Anterior cingulate cortex (tissue), 58 donors: ENCODE measurements around the gene STIP1.
"Not testable (repeated sequence)": the region's sequence is repeated elsewhere in the genome, so short reads cannot be mapped to it uniquely, and the experiment has no call there.

Experiments
- DNase-seq, 58 donors: peaks; one replicate each; lab custom pipeline; 2025; lab: John Stamatoyannopoulos, UW

The STIP1 gene

DNA sequence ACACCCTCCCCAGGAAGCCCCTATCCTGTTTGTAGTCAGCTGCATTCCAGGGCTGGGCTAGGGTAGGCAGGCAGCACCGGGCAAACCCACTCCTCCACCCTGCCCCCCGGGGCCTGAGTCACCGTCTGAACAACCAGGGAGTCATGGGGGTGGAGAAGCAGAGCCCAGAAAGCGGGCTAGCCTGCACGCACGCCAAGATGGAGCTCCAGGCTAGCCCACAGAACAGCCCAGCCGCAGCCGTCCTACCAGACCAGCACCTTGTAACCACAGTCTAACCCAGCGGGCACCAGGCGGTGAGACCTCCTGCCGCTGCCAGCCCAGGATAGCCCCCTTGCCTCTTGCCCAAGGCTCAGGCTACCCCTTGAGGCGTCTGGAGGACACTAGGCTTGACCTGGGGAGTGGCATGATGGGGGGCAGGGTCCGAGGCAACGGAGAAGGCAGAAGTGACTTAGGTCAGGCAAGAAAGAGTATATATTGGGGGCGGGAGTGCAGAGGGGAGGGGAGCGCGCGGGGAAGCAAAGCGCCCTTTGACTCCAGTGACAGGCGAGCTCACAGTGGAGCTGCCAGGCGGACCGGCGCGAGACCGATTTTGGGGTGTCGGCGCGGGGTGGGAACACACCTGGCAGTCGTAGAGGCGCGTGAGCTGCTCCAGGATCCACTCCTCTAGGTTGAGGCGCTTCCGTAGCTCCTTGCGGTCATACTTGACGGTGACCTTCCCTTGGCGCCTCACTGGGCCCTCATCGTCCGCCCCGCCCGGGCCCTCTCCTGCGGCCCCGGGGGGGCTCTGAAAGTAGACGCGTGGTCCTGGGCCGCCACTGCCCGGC lies 60.0 kb downstream of the STIP1 start:
- peak in 23 of 58 donors; percentile 16 to 55 (median 36) for DNase-seq

DNA sequence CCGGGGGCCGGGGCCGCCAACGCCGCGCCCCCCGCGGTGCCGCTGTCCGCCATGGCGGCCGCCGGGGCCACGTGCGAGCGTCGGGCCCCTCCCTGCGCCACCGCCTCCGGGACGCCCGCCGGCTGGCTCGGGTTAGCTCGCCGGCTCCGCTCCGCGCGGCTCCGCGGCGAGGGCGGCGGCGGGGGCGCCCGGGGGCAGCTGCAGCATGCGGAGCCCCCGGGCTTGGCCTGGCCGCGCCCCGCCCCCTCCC lies 60.6 kb downstream of the STIP1 start:
- not testable (repeated sequence) for DNase-seq

DNA sequence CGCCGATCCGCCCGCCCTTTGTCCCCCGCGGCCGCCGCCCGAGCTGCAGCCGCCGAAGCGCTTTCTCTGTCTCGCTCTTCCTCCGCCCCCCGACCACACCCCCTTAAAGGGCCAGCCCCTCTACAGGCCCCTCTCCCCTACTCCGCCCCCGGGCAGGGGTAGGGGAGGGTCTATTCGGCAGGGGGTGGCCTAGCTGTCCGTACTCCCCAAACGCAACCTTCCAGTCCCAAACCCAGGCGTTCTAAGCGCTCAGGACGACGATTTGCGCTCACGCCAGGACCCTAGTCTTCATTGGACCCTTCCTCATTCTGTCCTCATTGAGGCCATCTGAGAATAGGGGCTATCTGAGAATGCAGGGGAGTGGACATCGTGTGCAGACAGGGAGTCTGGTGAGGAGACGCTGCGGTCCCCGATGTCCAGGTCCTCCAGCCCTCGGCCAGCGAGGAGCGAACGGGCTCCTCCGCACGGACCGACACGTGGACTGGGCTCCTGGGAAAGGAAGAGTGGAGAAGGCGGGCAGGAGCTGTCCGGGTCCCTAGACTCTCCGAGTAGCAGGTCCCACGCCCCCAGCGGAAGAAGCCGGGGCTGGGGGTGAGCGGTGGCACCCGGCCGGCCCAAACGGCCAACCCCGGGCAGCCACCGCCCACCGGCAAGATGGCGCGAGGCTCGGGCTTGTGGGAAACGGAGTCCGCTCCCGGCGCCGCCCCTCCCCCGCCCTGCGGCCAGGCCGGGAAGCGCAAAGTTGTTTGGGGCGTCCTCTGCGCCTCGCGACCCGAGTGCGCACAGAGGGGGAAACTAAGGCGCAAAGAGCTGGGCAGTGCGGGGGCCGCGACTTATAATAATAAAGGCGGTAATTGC lies 61.1 kb downstream of the STIP1 start, which contains the start of gene PPP1R14B:
TSS of gene PPP1R14B (minus strand) at position 73 of the 858 bp plus-strand sequence. CDS start 270 bp downstream, outside the sequence.
- peak in 57 of 58 donors; percentile 37 to 90 (median 78) for DNase-seq

GRCh38 chr11:64247729-64248531 lies 62.0 kb downstream of the STIP1 start:
- peak in 1 of 58 donors; percentile 76 for DNase-seq

- no peak for DNase-seq
These were observed 62.6 kb downstream of the STIP1 start for GRCh38 chr11:64248578-64248977.

DNA sequence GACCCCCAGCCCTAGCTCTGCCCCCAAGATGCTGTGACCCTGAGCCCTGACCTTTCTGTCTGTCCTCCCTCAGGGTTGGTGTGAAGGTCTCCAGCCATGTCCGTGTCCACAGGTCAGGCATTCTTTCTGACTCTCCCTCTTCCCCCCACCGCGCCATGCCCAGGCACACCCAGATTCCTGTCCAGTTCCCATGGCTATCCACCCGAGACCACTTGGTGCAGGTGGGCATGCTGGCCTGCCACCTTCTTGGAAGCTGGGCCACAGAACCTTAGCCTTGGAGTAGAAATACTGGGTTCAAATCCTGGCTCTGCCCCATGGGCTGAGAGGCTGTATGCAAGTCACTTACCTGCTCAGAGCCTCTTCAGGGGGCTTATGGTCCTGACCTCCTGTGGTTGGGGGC lies 63.1 kb downstream of the STIP1 start:
- no peak for DNase-seq

DNA sequence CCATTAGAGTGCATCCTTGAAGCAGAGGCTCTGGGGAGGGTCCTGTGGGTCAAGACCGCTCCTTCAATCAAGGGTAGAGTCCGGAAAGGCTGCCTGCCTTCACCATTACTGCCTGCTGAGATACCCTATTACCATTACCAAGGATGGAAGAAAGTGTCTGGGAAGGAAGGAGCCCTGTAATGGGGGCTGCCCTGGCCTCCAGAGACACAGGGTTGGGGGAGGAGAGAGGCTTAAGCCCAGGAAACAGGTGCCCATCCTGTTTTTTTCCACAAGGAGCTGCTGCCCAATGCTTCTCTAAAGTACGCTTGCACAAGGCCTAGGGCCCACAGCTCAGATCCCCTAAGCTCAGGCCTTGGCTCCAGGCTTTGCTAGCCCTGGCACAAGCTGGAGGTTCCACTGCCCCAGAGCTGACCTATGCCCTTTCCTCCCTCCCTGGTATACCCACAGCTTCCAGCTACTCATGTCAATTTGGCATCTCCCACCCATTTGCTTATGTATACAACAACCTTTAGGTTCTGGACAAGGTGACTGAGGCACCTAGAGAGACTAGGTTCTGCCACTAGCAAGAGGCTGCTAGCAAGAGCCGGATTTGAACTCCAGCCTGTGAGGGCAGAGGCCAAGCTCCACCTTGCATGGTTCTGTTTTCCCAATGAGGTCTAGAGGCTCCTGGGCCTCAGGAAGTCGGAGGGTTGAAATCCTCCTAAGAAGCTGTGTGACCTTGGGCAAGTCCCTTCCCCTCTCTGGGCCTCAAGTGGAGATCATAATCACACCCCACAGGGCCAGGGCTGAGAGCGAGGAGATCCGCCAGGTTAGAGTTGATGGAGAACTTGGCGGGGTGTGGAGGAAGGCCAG lies 63.8 kb downstream of the STIP1 start:
- no peak for DNase-seq

GRCh38 chr11:64250415-64251015 lies 64.5 kb downstream of the STIP1 start:
- no peak for DNase-seq

- DNase-seq: peak in 29 of 58 donors; percentile 17 to 66 (median 38)
These were observed 65.2 kb downstream of the STIP1 start, which contains the start of gene PLCB3 for GRCh38 chr11:64251016-64251752. TSS of gene PLCB3 (plus strand) at chr11:64251530. CDS start at chr11:64251650, 120 bp downstream.

GRCh38 chr11:64251753-64252002 lies 65.7 kb downstream of the STIP1 start:
- no peak for DNase-seq

GRCh38 chr11:64252003-64252872 lies 66.3 kb downstream of the STIP1 start:
- DNase-seq: peak in 3 of 58 donors; percentile 9 to 41 (median 21)

DNA sequence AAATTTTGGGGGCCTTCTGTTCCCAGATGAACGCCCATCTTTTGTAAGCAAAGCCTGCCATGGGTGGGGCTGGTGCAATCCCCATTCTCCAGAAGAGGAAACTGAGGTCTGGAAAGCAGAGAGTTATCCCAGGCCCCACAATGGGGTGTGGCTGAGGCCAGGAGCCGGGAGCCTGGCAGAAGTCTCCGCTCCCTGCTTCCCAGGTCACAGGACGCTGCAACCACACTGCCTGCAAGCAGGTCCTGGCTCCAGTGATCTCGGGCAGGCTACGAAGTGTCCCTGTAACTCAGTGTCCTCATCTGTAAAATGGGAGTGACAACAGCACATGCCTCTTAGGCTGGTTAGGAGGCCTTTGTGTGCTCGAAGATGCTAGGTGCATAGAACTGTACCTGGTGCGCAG lies 67.1 kb downstream of the STIP1 start:
- DNase-seq: no peak

GRCh38 chr11:64253481-64253880 lies 67.5 kb downstream of the STIP1 start:
- DNase-seq: peak in 41 of 58 donors; percentile 17 to 82 (median 44)
